Mucosa of gallbladder (tissue), 1 donor: ENCODE results near the gene SBF2. TPM values are rescaled to one million over a fixed set of nuclear protein-coding genes. Genes with fewer than 3 reads are reported as not detected.
"Not testable (repeated sequence)": the region's sequence is repeated elsewhere in the genome, so short reads cannot be mapped to it uniquely, and the experiment has no call there.

Experiments
- DNase-seq: peaks from one replicate; pipeline ENCODE4 v3.0.0-alpha.2; 2020; ENCODE audit warnings: low spot score
- total RNA-seq: library from RNA; stranded (reverse); gene quantifications from one replicate; pipeline ENCODE4 v1.2.1, GENCODE V29; 2021
- donor health status: DM: no; HTN: no; CAD: no.

Gene SBF2
- total RNA-seq, 1 donor from 2014 or later = 53.1 TPM

- DNase-seq = no peak
These were observed 26.2 kb downstream of the SBF2 start for GRCh38 chr11:10267821-10268220.

- no peak for DNase-seq
These were observed 28.1 kb downstream of the SBF2 start for GRCh38 chr11:10265936-10266335.

DNA sequence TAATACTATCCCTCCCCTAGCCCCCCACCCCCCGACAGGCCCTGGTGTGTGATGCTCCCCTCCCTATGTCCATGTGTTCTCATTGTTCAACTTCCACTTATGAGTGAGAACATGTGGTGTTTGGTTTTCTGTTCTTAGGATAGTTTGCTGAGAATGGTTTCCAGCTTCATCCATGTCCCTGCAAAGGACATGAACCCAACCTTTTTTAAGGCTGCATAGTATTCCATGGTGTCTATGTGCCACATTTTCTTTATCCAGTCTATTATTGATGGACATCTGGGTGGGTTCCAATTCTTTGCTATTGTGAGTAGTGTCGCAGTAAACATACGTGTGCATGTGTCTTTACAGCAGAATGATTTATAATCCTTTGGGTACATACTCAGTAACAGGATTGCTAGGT is 29.3 kb downstream of the SBF2 start:
- DNase-seq = not testable (repeated sequence)

DNA sequence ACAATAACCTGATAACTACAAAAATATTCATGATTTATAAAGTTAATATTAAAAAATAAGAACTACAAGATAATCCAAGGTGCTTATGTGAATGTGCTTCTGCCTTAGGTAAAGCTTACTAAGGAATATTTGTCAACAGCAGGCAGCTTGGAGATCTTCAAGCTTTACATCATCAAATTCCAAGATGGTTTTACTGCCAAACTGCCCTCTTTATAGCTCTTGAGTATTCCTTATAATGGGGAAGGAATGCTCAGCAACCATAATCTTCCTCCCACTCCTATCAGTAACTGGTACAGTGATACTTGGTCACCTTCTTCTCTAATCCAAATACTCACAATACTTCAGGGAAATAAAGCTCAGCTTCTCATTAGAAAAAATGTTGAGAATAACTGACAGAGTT is 30.1 kb downstream of the SBF2 start:
- no peak for DNase-seq

DNA sequence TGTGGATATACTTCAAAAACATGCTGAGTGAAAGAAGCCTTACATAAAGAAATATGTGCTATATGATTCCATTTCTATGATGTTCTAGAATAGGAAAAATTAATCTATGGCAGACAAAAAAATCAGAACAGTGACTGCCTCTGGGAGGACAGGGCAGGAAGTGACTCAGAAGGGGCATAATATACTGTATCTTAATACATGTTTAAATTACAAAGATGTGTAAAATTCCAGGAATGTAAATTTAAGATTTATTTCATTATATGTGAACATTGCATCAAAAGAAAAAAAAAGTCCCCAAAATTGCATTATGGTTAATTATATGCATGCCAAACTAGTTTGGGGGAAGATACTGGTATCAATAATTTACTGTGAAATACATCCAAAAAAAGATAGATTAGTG is 32.2 kb downstream of the SBF2 start:
- no peak for DNase-seq

DNA sequence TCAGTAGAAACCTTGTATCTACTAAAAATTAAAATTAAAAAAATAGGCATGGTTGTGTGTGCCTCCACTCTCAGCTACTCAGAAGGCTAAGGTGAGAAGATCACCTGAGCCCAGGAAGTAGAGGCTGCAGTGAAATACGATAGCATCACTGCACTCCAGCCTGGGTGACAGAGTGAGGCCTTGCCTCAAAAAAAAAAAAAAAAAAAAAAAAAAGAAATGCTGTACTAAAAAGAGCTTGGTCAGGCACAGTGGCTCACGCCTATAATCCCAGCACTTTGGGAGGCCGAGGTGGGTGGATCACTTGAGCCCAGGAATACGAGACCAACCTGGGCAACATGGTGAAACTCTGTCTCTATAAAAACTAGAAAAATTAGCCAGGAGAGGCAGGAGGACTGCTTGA is 36.5 kb downstream of the SBF2 start:
- DNase-seq = no peak

GRCh38 chr11:10255388-10256125 is 38.5 kb downstream of the SBF2 start:
- DNase-seq = no peak

DNA sequence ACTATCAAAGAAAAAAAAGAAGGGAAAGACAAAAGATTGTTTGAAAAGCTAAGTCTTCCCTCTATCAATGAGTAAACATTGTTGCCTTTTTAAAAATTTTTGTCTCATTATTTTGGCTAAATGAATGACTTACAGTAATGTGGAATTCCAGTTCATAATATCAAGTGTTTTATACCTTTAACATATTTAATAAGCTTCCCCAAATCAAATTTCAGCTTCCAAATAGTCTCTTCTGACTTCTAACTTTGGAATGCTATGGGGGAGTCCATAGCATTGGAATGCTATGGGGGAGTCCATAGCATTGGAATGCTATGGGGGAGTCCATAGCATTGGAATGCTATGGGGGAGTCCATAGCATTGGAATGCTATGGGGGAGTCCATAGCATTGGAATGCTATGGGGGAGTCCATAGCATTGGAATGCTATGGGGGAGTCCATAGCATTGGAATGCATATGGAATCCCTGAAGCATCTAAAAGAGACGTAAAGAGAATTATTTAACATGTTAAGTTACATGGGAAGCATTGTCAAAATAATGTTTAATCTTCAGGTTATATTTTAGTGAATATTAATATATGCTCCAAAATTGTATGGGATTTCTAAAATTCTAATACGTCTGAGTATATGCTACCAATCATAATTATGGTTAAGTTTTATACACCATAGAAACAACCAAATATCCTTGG is 44.4 kb downstream of the SBF2 start:
- not testable (repeated sequence) for DNase-seq

- DNase-seq = no peak
These were observed 47.0 kb downstream of the SBF2 start for GRCh38 chr11:10247011-10247410.

DNA sequence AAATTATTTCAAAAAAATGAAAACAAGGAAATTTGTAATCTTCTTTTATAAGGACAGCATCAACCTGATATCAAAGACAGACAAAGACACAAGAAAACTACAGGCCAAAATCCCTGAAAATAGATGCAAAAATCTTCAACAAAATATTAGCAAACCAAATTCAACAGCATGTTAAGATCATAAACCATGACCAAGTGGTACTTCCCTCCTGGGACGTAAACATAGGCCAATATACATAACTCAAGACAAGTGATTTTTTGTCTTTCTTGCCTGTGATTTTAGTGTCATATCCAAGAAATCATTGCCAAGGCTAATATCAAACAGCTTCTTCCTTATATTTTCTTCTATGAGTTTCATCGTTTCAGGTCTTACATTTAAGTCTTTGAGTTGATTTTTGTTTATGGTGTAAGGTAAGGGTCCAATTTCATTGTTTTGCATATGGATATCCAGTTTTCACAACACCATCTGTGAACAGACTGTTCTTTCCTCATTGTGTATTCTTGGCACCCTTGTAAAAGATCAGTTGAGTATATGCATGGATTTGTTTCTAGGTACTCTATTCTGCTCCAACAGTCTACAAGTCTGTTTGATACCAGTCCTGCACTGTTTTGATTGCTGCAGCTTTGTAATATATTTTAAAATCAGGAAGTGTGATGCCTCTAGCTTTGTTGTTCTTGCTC is 50.0 kb downstream of the SBF2 start:
- no peak for DNase-seq

DNA sequence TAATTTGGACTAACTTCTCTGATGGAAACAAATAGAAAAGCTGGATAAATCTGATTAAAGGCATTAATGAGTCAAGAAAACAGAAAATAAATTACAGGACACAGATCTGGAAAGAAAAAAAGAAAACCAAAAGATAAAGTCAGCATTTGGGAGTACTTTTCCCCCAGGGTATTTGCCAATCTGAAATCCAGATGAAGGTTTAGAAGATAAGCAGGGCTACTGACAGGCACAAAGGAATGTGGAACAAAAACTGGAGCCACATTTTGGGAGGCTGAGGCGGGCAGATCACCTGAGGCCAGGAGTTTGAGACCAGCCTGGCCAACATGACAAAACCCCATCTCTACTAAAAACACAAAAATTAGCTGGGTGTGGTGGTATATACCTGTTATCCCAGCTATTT is 57.2 kb downstream of the SBF2 start:
- DNase-seq = no peak

- DNase-seq = no peak
These were observed 60.4 kb downstream of the SBF2 start for GRCh38 chr11:10233581-10233980.

DNA sequence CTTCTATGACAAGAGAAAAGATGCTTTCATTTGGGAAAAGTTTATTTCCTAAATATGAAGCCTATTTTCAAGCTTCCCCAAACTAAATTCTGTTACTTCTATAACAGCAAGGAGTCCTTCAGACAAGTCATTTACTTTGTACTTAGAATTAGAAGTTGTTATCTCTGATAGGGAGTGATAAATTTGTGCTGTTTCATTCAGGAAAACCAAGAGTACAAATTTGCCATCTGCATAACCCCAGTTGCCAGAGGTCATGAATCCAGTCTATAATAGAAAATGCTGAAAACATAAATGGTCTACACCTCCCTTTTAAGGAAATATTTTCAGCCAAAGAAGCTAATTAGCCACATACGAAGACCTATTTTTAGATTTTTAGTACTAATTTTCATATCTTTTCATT is 61.3 kb downstream of the SBF2 start:
- DNase-seq = no peak

GRCh38 chr11:10231803-10232202 is 62.2 kb downstream of the SBF2 start:
- not testable (repeated sequence) for DNase-seq

DNA sequence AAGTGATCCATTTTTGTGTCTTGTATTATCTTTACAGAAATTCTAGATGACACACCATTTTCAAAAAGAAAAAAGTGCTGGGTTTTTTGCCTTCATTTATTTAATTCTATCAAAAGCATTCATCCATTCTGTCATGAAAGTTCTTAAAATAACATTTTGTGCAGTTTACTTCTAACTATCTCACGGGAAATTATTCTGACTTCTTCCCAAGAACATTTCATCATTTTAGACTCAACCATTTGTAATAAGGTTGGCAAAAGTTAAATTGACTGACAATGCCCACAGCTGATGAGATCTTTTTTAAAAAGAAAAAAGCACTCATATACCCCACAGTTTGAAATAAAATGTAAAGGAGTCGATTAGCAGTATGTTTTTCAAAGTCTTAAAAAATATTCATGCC is 68.5 kb downstream of the SBF2 start:
- DNase-seq = no peak

GRCh38 chr11:10222399-10222798 is 71.6 kb downstream of the SBF2 start:
- DNase-seq = no peak

DNA sequence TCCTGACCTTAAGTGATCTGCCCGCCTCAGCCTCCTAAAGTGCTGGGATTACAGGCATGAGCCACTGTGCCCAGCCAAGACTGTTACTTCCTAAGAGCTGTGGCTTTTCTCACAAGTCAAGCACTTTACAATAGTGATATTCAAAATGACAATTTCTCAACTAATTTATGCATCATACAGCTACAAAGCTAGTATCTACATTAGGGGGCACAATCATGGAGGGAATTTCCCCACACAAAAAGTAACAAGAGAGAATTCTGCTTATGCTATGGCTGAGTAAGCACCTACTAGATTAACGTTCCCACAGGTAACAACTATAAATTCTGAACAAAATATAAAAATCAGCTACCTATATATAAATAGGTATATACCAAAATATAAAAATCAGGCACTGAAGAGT is 72.7 kb downstream of the SBF2 start:
- no peak for DNase-seq

- DNase-seq = no peak
These were observed 82.5 kb downstream of the SBF2 start for GRCh38 chr11:10211470-10211869.

GRCh38 chr11:10209326-10209725 is 84.7 kb downstream of the SBF2 start:
- no peak for DNase-seq

GRCh38 chr11:10208131-10208575 is 85.9 kb downstream of the SBF2 start:
- DNase-seq = no peak

DNA sequence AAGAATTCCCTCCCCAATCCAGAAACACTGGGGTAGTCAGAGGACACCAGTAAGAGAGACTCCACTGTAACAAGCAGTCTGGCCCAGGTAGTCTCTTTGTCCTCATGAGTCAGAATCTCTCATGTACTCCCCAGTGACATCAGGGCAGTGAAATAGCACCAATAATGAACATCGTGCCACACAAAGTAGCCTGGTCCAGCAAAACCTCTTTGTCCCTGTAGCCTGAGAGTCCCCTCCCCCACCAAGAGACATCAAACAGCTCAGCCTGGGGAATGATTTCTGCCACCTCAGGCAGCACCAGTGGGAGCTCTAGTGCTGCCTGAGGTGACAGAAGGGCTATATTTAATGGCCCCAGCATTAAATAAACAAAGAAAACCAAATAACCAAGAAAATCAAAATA is 88.1 kb downstream of the SBF2 start:
- no peak for DNase-seq

DNA sequence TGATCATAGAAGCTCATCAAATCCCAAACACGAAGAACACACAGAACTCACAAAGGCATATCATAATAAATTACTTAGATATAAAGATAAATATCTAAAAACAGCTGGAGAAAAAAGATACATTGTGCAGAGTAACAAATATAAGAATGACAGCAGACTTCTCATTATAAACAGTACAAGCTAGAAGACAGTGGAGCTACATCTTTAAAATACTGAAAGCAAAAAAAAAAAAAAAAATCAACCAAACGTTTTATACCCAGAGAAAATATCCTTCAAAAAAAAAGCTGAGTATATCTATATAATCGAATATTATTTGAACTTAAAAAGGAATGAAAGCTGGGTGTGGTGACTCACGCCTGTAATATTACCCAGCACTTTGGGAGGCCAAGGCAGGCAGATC is 90.0 kb downstream of the SBF2 start:
- DNase-seq = no peak

- no peak for DNase-seq
These were observed 92.7 kb downstream of the SBF2 start for GRCh38 chr11:10201343-10201742.
